K562 (cell line): ENCODE measurements around the gene SNX12. TPM values are rescaled to one million over a fixed set of nuclear protein-coding genes. Genes with fewer than 3 reads are reported as not detected.

Experiments
- ARID1B ChIP-seq: fragments of 450-650 bp; IDR thresholded peaks from 2 replicates; pipeline ENCODE4 v1.6.1; 2016; ENCODE audit warnings: antibody characterized with exemption, mild to moderate bottlenecking, inconsistent platforms
- BCL6 ChIP-seq: fragments of 250-450 bp; sonication (Bioruptor Pico); IDR thresholded peaks from 2 replicates; pipeline ENCODE4 v1.4.0; 2020
- BRD4 ChIP-seq: fragments of 200-600 bp; sonication (generic); IDR thresholded peaks from 2 replicates; pipeline ENCODE4 v1.6.1; 2017; ENCODE audit warnings: inconsistent platforms
- E2F1 ChIP-seq: sonication (generic); formaldehyde crosslinking; IDR thresholded peaks from 2 replicates; pipeline ENCODE4 v1.8.1; 2023; ENCODE audit warnings: mild to moderate bottlenecking, missing genetic modification reagents, moderate library complexity
- EHMT2 ChIP-seq: fragments of 450-650 bp; IDR thresholded peaks from 2 replicates; pipeline ENCODE4 v1.6.1; 2018; ENCODE audit warnings: antibody characterized with exemption
- FOXJ3 ChIP-seq: sonication (generic); formaldehyde crosslinking; IDR thresholded peaks from 2 replicates; pipeline ENCODE4 v1.4.0; 2020; ENCODE audit warnings: mild to moderate bottlenecking, missing genetic modification reagents
- KDM4B ChIP-seq, 2 experiments: fragments of 450-650 bp in 1 of 2; sonication (generic) in 1 of 2; IDR thresholded peaks; 2 replicates each; pipeline ENCODE4 v1.6.1; 2016 to 2017; ENCODE audit warnings: borderline replicate concordance in 2 of 2, antibody characterized with exemption in 1 of 2, low read depth in 1 of 2, mild to moderate bottlenecking in 1 of 2
- LEF1 ChIP-seq: fragments of 450-650 bp; IDR thresholded peaks from 2 replicates; pipeline ENCODE4 v1.6.1; 2016; ENCODE audit warnings: mild to moderate bottlenecking
- MEF2A ChIP-seq: IDR thresholded peaks from 2 replicates; pipeline ENCODE4 v1.6.1; 2011; ENCODE audit warnings: low read depth, mild to moderate bottlenecking, low read length, moderate library complexity; ENCODE audit not compliant: control insufficient read depth
- MITF ChIP-seq: IDR thresholded peaks from 2 replicates; pipeline ENCODE4 v1.6.1; 2014; ENCODE audit warnings: antibody characterized with exemption
- NR2C2 ChIP-seq, 2 experiments: fragments of 200-800 bp in 1 of 2; sonication (Bioruptor generic) in 1 of 2; sonication (generic) in 1 of 2; formaldehyde crosslinking in 1 of 2; IDR thresholded peaks; 2 replicates each; pipeline versions ENCODE4 v1.6.1 to v1.8.0; 2016 to 2022; ENCODE audit warnings: mild to moderate bottlenecking in 1 of 2, missing compliant biosample characterization in 1 of 2, missing genetic modification characterization in 1 of 2, missing genetic modification reagents in 1 of 2
- PHF8 ChIP-seq: fragments of 200-600 bp; sonication (generic); IDR thresholded peaks from 2 replicates; pipeline ENCODE4 v1.6.1; 2012; ENCODE audit warnings: mixed run types, mild to moderate bottlenecking, inconsistent platforms, low read length, moderate library complexity, borderline replicate concordance
- TEAD4 ChIP-seq, 2 experiments: sonication (generic) in 1 of 2; formaldehyde crosslinking in 1 of 2; IDR thresholded peaks; 2 replicates each; pipeline versions ENCODE4 v1.6.1 to v1.8.0; 2012 to 2022; ENCODE audit warnings: borderline replicate concordance in 1 of 2, inconsistent platforms in 1 of 2, low read length in 1 of 2, mild to moderate bottlenecking in 1 of 2, missing genetic modification reagents in 1 of 2
- YY1 ChIP-seq, 3 experiments: IDR thresholded peaks; 2 replicates each; pipeline ENCODE4 v1.6.1; 2011; ENCODE audit warnings: low read length in 2 of 3, mild to moderate bottlenecking in 2 of 3, moderate library complexity in 2 of 3, borderline replicate concordance in 1 of 3, control low read depth in 1 of 3, low read depth in 1 of 3; ENCODE audit not compliant: insufficient read depth in 3 of 3, insufficient replicate concordance in 2 of 3, control insufficient read depth in 1 of 3, insufficient read length in 1 of 3; ENCODE audit errors: extremely low read depth in 1 of 3
- ZBTB8A ChIP-seq: fragments of 450-650 bp; IDR thresholded peaks from 2 replicates; pipeline ENCODE4 v1.6.1; 2018; ENCODE audit warnings: mild to moderate bottlenecking, moderate library complexity; ENCODE audit not compliant: partially characterized antibody
- ZFPM2 ChIP-seq: fragments of 250-450 bp; sonication (Bioruptor Pico); IDR thresholded peaks from 2 replicates; pipeline ENCODE4 v1.5.1; 2022; ENCODE audit warnings: mild to moderate bottlenecking
- ZFX ChIP-seq: sonication (generic); formaldehyde crosslinking; IDR thresholded peaks from 2 replicates; pipeline ENCODE4 v1.8.0; 2022; ENCODE audit warnings: mild to moderate bottlenecking, missing genetic modification reagents, moderate library complexity
- ZNF277 ChIP-seq: fragments of 250-450 bp; sonication (Bioruptor Pico); IDR thresholded peaks from 2 replicates; pipeline ENCODE4 v1.8.0; 2022; ENCODE audit warnings: inconsistent platforms, mild to moderate bottlenecking, moderate library complexity, borderline replicate concordance
- ZNF384 ChIP-seq: IDR thresholded peaks from 2 replicates; pipeline ENCODE4 v1.6.1; 2012; ENCODE audit warnings: low read depth, low read length, improper control_type of control experiment
- ZNF436 ChIP-seq: fragments of 250-450, 450-650 bp; sonication (Bioruptor Pico); formaldehyde crosslinking; IDR thresholded peaks from 2 replicates; pipeline ENCODE4 v1.7.0; 2020; ENCODE audit warnings: mild to moderate bottlenecking
- polyA plus RNA-seq, 8 experiments: library from polyadenylated mRNA; depleted of rRNA in 4 of 8; stranded (reverse) in 5 of 8; unstranded in 3 of 8; fragments of >200 nt; fragmentation: Nextera tagmentation in 2 of 8; fragmentation: Illumina TruSeq in 1 of 8; extraction: Ambion mirVana in 2 of 8; extraction: Trizol in 1 of 8; gene quantifications; 2 replicates each; pipeline versions ENCODE4 v1.2.1 to v1.2.3, GENCODE V29; 2011 to 2014; ENCODE audit warnings: inconsistent platforms in 1 of 8, missing spikeins in 1 of 8
- total RNA-seq, 7 experiments: library from RNA; depleted of rRNA in 6 of 7; stranded (reverse); fragments of >200 nt in 6 of 7; fragmentation: Illumina TruSeq in 2 of 7; extraction: Trizol in 2 of 7; gene quantifications; 2 replicates each; pipeline versions ENCODE4 v1.2.1 to v1.2.3, GENCODE V29; 2011 to 2021; ENCODE audit warnings: low replicate concordance in 1 of 7
- TF ChIP-seq, protein P1 (sequence below): fragments of 450-650 bp; formaldehyde crosslinking; conservative IDR thresholded peaks from 2 replicates; pipeline ENCODE4 v1.4.0; 2022; ENCODE audit warnings: mild to moderate bottlenecking, missing genetic modification characterization

The SNX12 gene
- total and polyA plus RNA-seq, 9 of the 15 experiments (the other 6 are each of a cell fraction or from before 2014, with no cell fraction given): 12.7 to 50.3 (median 37.1) TPM

DNA sequence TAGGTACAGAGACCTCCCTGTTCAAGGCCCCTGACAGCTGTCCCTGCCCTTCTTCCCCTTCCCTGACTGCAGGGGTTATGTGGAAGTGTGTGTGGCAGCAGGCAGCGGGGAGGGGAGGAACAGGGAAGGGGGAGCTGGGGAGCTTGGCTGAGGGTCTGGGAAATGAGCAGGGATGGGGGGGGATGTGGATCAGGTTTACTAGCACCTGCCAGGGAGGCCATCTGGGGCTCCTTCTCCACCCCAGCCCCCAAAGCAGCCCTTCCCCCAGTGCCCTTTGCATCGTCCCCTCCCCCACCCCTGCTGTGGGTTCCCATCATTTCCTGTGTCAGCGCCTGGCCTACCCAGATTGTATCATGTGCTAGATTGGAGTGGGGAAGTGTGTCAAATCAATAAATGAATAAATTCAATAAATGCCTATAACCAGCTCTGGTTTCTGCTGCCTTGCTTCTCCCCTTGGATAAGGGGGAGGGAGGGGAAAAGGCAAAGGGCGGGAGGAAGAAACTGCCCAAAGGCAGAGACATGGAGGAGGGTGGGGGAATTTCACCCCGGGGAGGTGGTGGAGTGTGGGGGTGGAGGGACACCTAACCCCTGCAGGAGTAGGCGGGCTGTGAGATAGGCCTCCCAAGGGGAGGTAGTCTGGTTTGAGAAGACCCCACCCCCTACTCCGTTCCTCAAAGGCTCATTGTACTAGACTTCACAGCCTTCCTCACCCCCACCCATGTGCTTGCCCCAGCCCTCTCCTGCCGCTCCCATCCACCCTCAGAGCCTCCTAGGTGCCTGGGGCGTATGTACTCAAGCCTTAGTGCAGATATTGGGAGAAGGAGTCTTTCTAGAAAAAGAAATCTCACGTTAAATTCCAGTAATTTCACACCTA, 35.2 kb upstream of the SNX12 start (continued):
- TF ChIP-seq, protein P1, sequence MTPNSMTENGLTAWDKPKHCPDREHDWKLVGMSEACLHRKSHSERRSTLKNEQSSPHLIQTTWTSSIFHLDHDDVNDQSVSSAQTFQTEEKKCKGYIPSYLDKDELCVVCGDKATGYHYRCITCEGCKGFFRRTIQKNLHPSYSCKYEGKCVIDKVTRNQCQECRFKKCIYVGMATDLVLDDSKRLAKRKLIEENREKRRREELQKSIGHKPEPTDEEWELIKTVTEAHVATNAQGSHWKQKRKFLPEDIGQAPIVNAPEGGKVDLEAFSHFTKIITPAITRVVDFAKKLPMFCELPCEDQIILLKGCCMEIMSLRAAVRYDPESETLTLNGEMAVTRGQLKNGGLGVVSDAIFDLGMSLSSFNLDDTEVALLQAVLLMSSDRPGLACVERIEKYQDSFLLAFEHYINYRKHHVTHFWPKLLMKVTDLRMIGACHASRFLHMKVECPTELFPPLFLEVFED: no peak
- TF ChIP-seq EHMT2 (no peak), ZNF277 (CRISPR knock-in tag) (no peak), BRD4 (no peak; the same call in 1 of the 2 replicates), LEF1 (peak; percentile 93), KDM4B (IDR thresholded peaks at IDR 0.05; ENCODE audit: borderline replicate concordance in 2 of 2, low read depth in 1 of 2) (no peak), E2F1 (CRISPR knock-in tag) (no peak), BCL6 (CRISPR knock-in tag) (no peak), ZNF436 (no peak), MEF2A (no peak), MITF (no peak), NR2C2 (CRISPR knock-in tag; IDR thresholded peaks at IDR 0.05) (no peak), NR2C2 (tag; IDR thresholded peaks at IDR 0.05) (peak; percentile 69), YY1 (IDR thresholded peaks at IDR 0.05; ENCODE audit: borderline replicate concordance in 1 of 3, control insufficient read depth in 1 of 3, extremely low read depth in 1 of 3, insufficient read depth in 3 of 3, insufficient read length in 1 of 3, insufficient replicate concordance in 2 of 3, low read depth in 1 of 3, low read length in 2 of 3) (no peak), PHF8 (no peak), ZFX (CRISPR knock-in tag) (no peak), ZNF384 (no peak), FOXJ3 (CRISPR knock-in tag) (no peak), ZFPM2 (CRISPR knock-in tag) (no peak), ARID1B (peak; percentile 72), ZBTB8A (no peak), TEAD4 (IDR thresholded peaks at IDR 0.05; ENCODE audit: low read length) (peak; percentile 49; the same call in 1 of the 2 replicates), TEAD4 (CRISPR knock-in tag; IDR thresholded peaks at IDR 0.05; ENCODE audit: borderline replicate concordance) (no peak)
